HEK293T (cell line): ENCODE data around the gene PTGES.

Source experiments
- CTCF ChIA-PET: fragments of 350-600 bp; formaldehyde crosslinking; extraction: SDS; loops from one replicate; lab custom pipeline; 2021; ENCODE audit warnings: antibody characterized with exemption, inconsistent platforms; lab: Yijun Ruan, JAX
- POLR2A ChIA-PET: fragments of 350-600 bp; formaldehyde crosslinking; extraction: SDS; loops from one replicate; lab custom pipeline; 2020; ENCODE audit warnings: antibody characterized with exemption, inconsistent platforms; lab: Yijun Ruan, JAX
- DNase-seq: peaks from one replicate; pipeline ENCODE4 v3.0.0; 2012; ENCODE audit warnings: mixed read lengths; ENCODE audit errors: extremely low spot score
- ARNT ChIP-seq: fragments of 450-650 bp; IDR thresholded peaks from 2 replicates; pipeline ENCODE4 v1.6.1; 2017; ENCODE audit warnings: mild to moderate bottlenecking
- BHLHE40 ChIP-seq: fragments of 450-650 bp; IDR thresholded peaks from 2 replicates; pipeline ENCODE4 v1.6.1; 2016; ENCODE audit warnings: mild to moderate bottlenecking, moderate library complexity, borderline replicate concordance
- CTBP1 ChIP-seq: fragments of 450-650 bp; IDR thresholded peaks from 2 replicates; pipeline ENCODE4 v1.6.1; 2016; ENCODE audit warnings: borderline replicate concordance
- ELF4 ChIP-seq: fragments of 450-650 bp; IDR thresholded peaks from 2 replicates; pipeline ENCODE4 v1.6.1; 2017; ENCODE audit warnings: antibody characterized with exemption
- FOXA1 ChIP-seq: fragments of 450-650 bp; IDR thresholded peaks from 2 replicates; pipeline ENCODE4 v1.6.1; 2016; ENCODE audit warnings: mild to moderate bottlenecking
- FOXK2 ChIP-seq: fragments of 450-650 bp; IDR thresholded peaks from 2 replicates; pipeline ENCODE4 v1.6.1; 2016; ENCODE audit warnings: mild to moderate bottlenecking
- FOXM1 ChIP-seq: fragments of 450-650 bp; IDR thresholded peaks from 2 replicates; pipeline ENCODE4 v1.6.1; 2017; ENCODE audit warnings: mild to moderate bottlenecking, borderline replicate concordance
- HDGF ChIP-seq: fragments of 450-650 bp; IDR thresholded peaks from 2 replicates; pipeline ENCODE4 v1.6.1; 2017; ENCODE audit warnings: antibody characterized with exemption, borderline replicate concordance
- L3MBTL2 ChIP-seq: fragments of 450-650 bp; conservative IDR thresholded peaks from 2 replicates; pipeline ENCODE4 v1.6.1; 2016; ENCODE audit warnings: mild to moderate bottlenecking
- LEF1 ChIP-seq: fragments of 450-650 bp; IDR thresholded peaks from 2 replicates; pipeline ENCODE4 v1.6.1; 2017; ENCODE audit warnings: mild to moderate bottlenecking, borderline replicate concordance
- NFRKB ChIP-seq: fragments of 450-650 bp; IDR thresholded peaks from 2 replicates; pipeline ENCODE4 v1.6.1; 2016; ENCODE audit warnings: mild to moderate bottlenecking, moderate library complexity
- SP1 ChIP-seq: fragments of 450-650 bp; IDR thresholded peaks from 2 replicates; pipeline ENCODE4 v1.6.1; 2017
- SUZ12 ChIP-seq: fragments of 450-650 bp; IDR thresholded peaks from 2 replicates; pipeline ENCODE4 v1.6.1; 2016; ENCODE audit warnings: mild to moderate bottlenecking
- TARDBP ChIP-seq: fragments of 450-650 bp; IDR thresholded peaks from 2 replicates; pipeline ENCODE4 v1.6.1; 2016
- ZNF384 ChIP-seq: fragments of 450-650 bp; IDR thresholded peaks from 2 replicates; pipeline ENCODE4 v1.6.1; 2016
- TF ChIP-seq, protein P1 (sequence below): fragments of 450-650 bp; IDR thresholded peaks from 2 replicates; pipeline ENCODE4 v1.6.1; 2016

Gene PTGES

GRCh38 chr9:129748249-129748648 lies 4.6 kb downstream of the PTGES start:
- CTCF ChIA-PET, result interaction anchor here (0.9 kb wide), 1 partner anchor 11 kb away, joined by 3 read pairs; no protein-coding TSS in a partner anchor
- TF ChIP-seq SUZ12 (no peak), FOXK2 (no peak), ELF4 (no peak), ARNT (no peak), SP1 (no peak), LEF1 (no peak), TARDBP (no peak), CTBP1 (no peak), FOXA1 (no peak), NFRKB (no peak), ZNF384 (no peak), L3MBTL2 (no peak), FOXM1 (no peak)
- TF ChIP-seq, protein P1, sequence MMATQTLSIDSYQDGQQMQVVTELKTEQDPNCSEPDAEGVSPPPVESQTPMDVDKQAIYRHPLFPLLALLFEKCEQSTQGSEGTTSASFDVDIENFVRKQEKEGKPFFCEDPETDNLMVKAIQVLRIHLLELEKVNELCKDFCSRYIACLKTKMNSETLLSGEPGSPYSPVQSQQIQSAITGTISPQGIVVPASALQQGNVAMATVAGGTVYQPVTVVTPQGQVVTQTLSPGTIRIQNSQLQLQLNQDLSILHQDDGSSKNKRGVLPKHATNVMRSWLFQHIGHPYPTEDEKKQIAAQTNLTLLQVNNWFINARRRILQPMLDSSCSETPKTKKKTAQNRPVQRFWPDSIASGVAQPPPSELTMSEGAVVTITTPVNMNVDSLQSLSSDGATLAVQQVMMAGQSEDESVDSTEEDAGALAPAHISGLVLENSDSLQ, result no peak
- DNase-seq, result no peak
- POLR2A ChIA-PET, result no interaction called here

DNA sequence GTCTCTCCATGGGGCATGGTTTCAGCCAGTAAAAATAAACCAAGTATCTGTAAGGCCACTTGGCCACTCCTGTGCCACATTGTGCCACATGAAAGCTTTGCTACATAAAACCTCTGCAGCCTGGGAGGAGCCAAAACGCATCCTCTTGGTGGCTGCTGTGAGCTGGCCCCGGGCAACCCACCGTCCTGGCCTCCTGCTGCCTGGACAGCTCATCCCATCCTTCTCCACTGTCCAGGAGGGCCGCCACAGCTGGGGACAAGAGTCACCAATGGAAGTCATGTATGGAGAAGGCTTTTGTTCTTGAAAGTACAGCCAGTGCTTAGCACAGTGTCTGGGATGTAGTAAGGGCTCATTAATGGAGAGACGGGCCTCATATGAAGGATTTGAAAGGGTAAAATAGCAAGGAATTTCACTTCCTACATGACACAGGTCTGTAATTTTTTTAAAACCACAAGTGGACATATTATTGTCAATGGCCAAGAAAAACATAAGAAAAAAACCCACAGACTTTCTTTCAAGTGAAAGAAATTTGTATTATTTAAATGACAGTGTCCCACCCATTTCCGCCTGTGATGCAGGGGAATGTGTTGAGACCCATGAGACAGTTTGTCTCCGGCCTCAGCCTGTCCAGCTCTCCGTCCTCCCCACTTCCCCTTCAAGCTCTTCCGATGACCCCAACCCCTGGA lies 6.6 kb downstream of the PTGES start:
- ChIA-PET POLR2A (no interaction called here), CTCF (interaction anchor here (0.7 kb wide), 1 partner anchor 35 kb away, joined by 3 read pairs; no protein-coding TSS in a partner anchor)
- no peak for DNase-seq
- TF ChIP-seq FOXK2 (no peak), L3MBTL2 (no peak), HDGF (no peak), ARNT (no peak), BHLHE40 (no peak), LEF1 (no peak), ZNF384 (no peak), ELF4 (no peak), FOXM1 (no peak), SUZ12 (no peak)

DNA sequence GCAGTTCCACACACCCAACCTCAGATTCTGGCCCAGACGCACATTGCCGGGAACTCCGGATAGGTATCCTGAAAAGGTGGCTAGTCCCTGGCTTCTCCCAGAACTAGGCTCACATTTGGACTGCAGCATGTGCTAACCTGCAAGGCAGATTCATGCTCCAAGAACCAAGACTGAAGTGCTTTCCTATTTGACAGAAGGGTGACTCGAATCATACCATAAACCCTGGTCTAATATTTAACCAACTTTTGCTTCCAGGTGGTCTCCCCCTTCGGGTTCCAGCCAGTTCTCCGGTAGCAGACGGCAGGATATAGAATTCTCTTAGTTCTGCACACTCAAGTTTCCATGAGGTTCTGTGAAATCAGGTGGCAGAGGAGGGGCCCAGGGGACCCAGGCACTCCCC lies 7.6 kb downstream of the PTGES start:
- CTCF ChIA-PET, result no interaction called here

DNA sequence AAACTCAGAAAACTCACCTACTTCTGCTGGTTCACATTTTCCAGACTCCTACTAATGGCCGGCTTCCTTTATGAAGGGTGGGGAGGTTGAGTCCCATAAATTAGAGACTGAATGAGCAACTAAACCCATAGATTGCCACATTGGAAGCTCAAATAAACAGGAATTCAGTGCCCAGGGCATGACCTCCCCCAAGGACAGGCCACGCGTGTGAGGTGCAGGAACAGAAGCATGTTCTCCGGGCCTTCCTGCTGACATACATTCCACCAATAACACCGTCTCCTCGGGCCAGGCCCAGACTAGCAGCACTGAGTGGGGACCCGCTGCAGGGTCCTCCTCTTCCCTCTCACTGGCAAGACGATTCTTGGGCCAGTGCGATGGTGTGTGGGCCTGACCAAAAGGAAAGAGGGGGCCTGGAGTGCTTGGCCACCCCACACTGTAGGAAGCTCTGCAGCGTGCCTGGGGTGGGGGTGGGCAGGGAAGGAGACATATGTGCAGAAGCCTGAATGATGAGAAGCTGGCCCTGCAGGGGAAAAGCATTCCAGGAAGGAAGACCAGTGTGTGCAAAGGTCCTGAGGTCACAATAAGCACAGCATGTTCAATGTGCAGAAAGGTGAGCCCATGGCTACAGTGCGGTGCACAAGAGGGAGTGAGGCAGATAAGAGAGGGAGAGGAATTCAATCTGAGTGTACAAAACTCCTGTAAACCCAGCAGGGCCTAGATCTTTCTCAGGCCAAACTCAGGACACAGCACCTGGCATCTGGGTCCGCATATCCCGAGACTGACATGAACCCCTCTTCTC lies 12.0 kb downstream of the PTGES start:
- POLR2A ChIA-PET, result no interaction called here
- CTCF ChIA-PET, result interaction anchor here (1.1 kb wide), 1 partner anchor 14 kb away, joined by 4 read pairs; no protein-coding TSS in a partner anchor
- no peak for DNase-seq
- no peak for TF ChIP-seq ARNT
- TF ChIP-seq ELF4, result no peak
- TF ChIP-seq CTBP1, result no peak
- no peak for TF ChIP-seq FOXM1
- no peak for TF ChIP-seq NFRKB
- no peak for TF ChIP-seq SP1

More for the DNA sequence above, 7.6 kb downstream of the PTGES start:
- TF ChIP-seq FOXK2, result no peak
- DNase-seq, result no peak
- POLR2A ChIA-PET, result no interaction called here

DNA sequence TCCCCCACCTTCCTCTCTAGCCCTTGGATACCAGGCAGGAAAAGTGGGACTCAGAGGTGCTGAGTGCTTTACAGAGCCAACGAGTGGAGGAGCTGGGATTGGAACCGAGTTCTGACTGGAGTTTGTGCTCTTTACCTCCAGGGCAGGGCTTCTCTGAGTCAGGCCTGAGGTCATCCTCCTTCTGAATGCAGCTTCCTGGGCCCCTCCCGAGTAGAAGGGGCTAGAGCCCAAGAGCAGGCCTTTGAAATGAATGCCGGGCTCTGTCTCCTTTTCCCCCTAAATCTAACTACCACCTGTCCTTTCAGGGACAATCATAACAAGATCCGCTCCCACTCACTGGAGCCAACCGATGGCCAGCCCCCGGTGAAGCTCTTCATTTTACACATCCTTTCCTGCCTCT lies 12.7 kb downstream of the PTGES start:
- ChIA-PET CTCF (interaction anchor here (1.1 to 2.0 kb wide), 2 partner anchors 14 to 50 kb away, joined by 4 to 6 read pairs; no protein-coding TSS in a partner anchor), POLR2A (interaction anchor here (2.7 kb wide), 1 partner anchor 36 kb away, joined by 12 read pairs; no protein-coding TSS in a partner anchor)
- no peak for DNase-seq
- TF ChIP-seq, protein P1, result no peak
- no peak for TF ChIP-seq SUZ12
- TF ChIP-seq FOXK2, result no peak
- TF ChIP-seq ELF4, result no peak
- TF ChIP-seq FOXM1, result no peak
- TF ChIP-seq NFRKB, result no peak
- no peak for TF ChIP-seq LEF1
- no peak for TF ChIP-seq FOXA1
- no peak for TF ChIP-seq SP1
- TF ChIP-seq L3MBTL2, result no peak
- no peak for TF ChIP-seq CTBP1
- TF ChIP-seq BHLHE40, result no peak
- no peak for TF ChIP-seq ARNT
- TF ChIP-seq HDGF, result no peak

DNA sequence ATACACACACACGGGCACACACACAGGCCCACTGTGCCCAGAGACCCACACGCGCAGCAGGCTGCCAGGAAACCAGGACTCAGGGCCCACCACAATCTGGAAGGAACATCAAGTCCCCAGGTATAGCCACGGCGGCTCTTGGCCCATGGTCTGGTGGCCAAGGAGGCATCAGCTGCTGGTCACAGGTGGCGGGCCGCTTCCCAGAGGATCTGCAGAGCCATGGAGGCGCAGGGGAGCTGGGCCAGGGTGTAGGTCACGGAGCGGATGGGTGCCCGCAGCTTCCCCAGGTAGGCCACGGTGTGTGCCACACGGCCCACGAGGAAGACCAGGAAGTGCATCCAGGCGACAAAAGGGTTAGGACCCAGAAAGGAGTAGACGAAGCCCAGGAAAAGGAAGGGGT lies 13.4 kb downstream of the PTGES start:
- POLR2A ChIA-PET, result interaction anchor here (2.7 kb wide), 1 partner anchor 37 kb away, joined by 12 read pairs; no protein-coding TSS in a partner anchor
- no peak for DNase-seq
- CTCF ChIA-PET, result interaction anchor here (0.6 to 2.0 kb wide), 3 partner anchors 13 to 666 kb away, joined by 4 to 6 read pairs (median 4); no protein-coding TSS in a partner anchor
- TF ChIP-seq ELF4, result no peak
- TF ChIP-seq ZNF384, result no peak
- no peak for TF ChIP-seq FOXA1
- no peak for TF ChIP-seq TARDBP
- no peak for TF ChIP-seq FOXK2
- no peak for TF ChIP-seq SP1
- no peak for TF ChIP-seq FOXM1
- TF ChIP-seq L3MBTL2, result no peak
